Glutamatergic neuron (in vitro differentiated cells): ENCODE results near the gene PACSIN1. TPM values are rescaled to one million over a fixed set of nuclear protein-coding genes. Genes with fewer than 3 reads are reported as not detected.

Source experiments
- DNase-seq: peaks from one replicate; pipeline ENCODE4 v3.0.0; 2022
- H3K27ac Mint-ChIP-seq: one replicate; pipeline ENCODE4 v1.8.0; 2020; ENCODE audit warnings: mild to moderate bottlenecking, mixed read lengths, inconsistent platforms; ENCODE audit not compliant: unreplicated experiment
- H3K27me3 Mint-ChIP-seq: one replicate; pipeline ENCODE4 v1.8.0; 2020; ENCODE audit warnings: mild to moderate bottlenecking, moderate library complexity, mixed read lengths, inconsistent platforms; ENCODE audit not compliant: unreplicated experiment
- H3K36me3 Mint-ChIP-seq: one replicate; pipeline ENCODE4 v1.8.0; 2020; ENCODE audit warnings: mild to moderate bottlenecking, mixed read lengths, inconsistent platforms; ENCODE audit not compliant: unreplicated experiment
- H3K4me1 Mint-ChIP-seq: one replicate; pipeline ENCODE4 v1.8.0; 2020; ENCODE audit warnings: mild to moderate bottlenecking, low read depth, mixed read lengths, inconsistent platforms; ENCODE audit not compliant: unreplicated experiment
- H3K4me3 Mint-ChIP-seq: one replicate; pipeline ENCODE4 v1.8.0; 2020; ENCODE audit warnings: mild to moderate bottlenecking, mixed read lengths, inconsistent platforms; ENCODE audit not compliant: unreplicated experiment
- H3K9me3 Mint-ChIP-seq: one replicate; pipeline ENCODE4 v1.8.0; 2020; ENCODE audit warnings: mild to moderate bottlenecking, moderate library complexity, mixed read lengths, inconsistent platforms; ENCODE audit not compliant: unreplicated experiment
- CTCF ChIP-seq: fragments of 200-600 bp; sonication (generic); IDR thresholded peaks from one replicate; pipeline ENCODE4 v1.5.0; 2021; ENCODE audit not compliant: partially characterized antibody, unreplicated experiment
- total RNA-seq: library from RNA; stranded (reverse); fragmentation: NEBNext Ultra II Directional; extraction: Animal tissue kit (Norgen Biotek cat#: 25700); gene quantifications from one replicate; pipeline ENCODE4 v1.2.1, GENCODE V29; 2021; ENCODE audit not compliant: unreplicated experiment

The PACSIN1 gene
- total RNA-seq, 1 donor from 2014 or later, result 0.47 TPM

- DNase-seq, result no peak
- H3K4me3 Mint-ChIP-seq, result no peak overlapping the region
- H3K27ac Mint-ChIP-seq, result no peak overlapping the region
- no peaks in the 10 kb centered on the region for H3K9me3 Mint-ChIP-seq
- H3K36me3 Mint-ChIP-seq, result peaks cover 6% of the 10 kb centered on the region
- H3K4me1 Mint-ChIP-seq, result peaks cover 15% of the 10 kb centered on the region
- TF ChIP-seq CTCF, result no peak
- peaks cover 5% of the 10 kb centered on the region for H3K27me3 Mint-ChIP-seq
Measured at GRCh38 chr6:34509782-34510181, 43.9 kb downstream of the PACSIN1 start.

GRCh38 chr6:34510299-34510698 lies 44.4 kb downstream of the PACSIN1 start:
- no peak overlapping the region for H3K27ac Mint-ChIP-seq
- DNase-seq, result no peak
- no peak overlapping the region for H3K4me3 Mint-ChIP-seq

GRCh38 chr6:34511214-34511914 lies 45.5 kb downstream of the PACSIN1 start:
- no peak for DNase-seq
- H3K4me1 Mint-ChIP-seq, result peaks cover 15% of the 10 kb centered on the region
- H3K36me3 Mint-ChIP-seq, result peaks cover 6% of the 10 kb centered on the region
- no peak overlapping the region for H3K27ac Mint-ChIP-seq
- H3K27me3 Mint-ChIP-seq, result peaks cover 5% of the 10 kb centered on the region
- TF ChIP-seq CTCF, result no peak
- no peaks in the 10 kb centered on the region for H3K9me3 Mint-ChIP-seq
- H3K4me3 Mint-ChIP-seq, result no peak overlapping the region

More at GRCh38 chr6:34510299-34510698, 44.4 kb downstream of the PACSIN1 start:
- no peaks in the 10 kb centered on the region for H3K9me3 Mint-ChIP-seq
- TF ChIP-seq CTCF, result no peak
- peaks cover 5% of the 10 kb centered on the region for H3K27me3 Mint-ChIP-seq
- H3K4me1 Mint-ChIP-seq, result peaks cover 15% of the 10 kb centered on the region
- peaks cover 6% of the 10 kb centered on the region for H3K36me3 Mint-ChIP-seq

GRCh38 chr6:34511915-34512737 lies 46.2 kb downstream of the PACSIN1 start:
- no peak for TF ChIP-seq CTCF
- Mint-ChIP-seq H3K4me3 (no peak overlapping the region), H3K9me3 (no peaks in the 10 kb centered on the region), H3K27ac (no peak overlapping the region), H3K27me3 (peaks cover 5% of the 10 kb centered on the region), H3K4me1 (peaks cover 15% of the 10 kb centered on the region), H3K36me3 (peaks cover 6% of the 10 kb centered on the region)
- no peak for DNase-seq

- no peak overlapping the region for H3K27ac Mint-ChIP-seq
- H3K36me3 Mint-ChIP-seq, result peaks cover 6% of the 10 kb centered on the region
- peaks cover 15% of the 10 kb centered on the region for H3K4me1 Mint-ChIP-seq
- H3K27me3 Mint-ChIP-seq, result peaks cover 5% of the 10 kb centered on the region
- no peak overlapping the region for H3K4me3 Mint-ChIP-seq
- no peak for TF ChIP-seq CTCF
- no peak for DNase-seq
- H3K9me3 Mint-ChIP-seq, result no peaks in the 10 kb centered on the region
Measured at GRCh38 chr6:34512738-34513115, 46.9 kb downstream of the PACSIN1 start.
